ENCODE data around the gene TOM1L2.

DNA sequence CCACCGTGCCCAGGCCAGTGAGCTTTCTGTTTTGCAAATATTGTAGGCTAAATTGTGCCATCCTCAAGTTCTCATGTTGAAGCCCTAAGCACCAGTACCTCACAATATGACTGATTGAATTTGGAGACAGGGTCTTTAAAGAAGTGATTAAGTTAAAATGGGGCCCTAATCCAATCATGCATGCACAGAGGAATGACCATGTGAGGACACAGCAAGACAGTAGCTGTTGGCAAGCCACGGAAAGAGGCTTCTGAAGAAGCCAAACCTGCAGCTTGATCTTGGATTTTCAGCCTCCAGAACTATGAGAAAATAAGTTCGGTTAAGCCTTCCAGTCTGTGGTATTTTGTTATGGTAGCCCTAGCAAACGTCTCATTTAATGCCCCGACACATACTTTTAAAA is 24.9 kb downstream of the TOM1L2 start:
- TF ChIP-seq, protein P1, sequence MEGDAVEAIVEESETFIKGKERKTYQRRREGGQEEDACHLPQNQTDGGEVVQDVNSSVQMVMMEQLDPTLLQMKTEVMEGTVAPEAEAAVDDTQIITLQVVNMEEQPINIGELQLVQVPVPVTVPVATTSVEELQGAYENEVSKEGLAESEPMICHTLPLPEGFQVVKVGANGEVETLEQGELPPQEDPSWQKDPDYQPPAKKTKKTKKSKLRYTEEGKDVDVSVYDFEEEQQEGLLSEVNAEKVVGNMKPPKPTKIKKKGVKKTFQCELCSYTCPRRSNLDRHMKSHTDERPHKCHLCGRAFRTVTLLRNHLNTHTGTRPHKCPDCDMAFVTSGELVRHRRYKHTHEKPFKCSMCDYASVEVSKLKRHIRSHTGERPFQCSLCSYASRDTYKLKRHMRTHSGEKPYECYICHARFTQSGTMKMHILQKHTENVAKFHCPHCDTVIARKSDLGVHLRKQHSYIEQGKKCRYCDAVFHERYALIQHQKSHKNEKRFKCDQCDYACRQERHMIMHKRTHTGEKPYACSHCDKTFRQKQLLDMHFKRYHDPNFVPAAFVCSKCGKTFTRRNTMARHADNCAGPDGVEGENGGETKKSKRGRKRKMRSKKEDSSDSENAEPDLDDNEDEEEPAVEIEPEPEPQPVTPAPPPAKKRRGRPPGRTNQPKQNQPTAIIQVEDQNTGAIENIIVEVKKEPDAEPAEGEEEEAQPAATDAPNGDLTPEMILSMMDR (IDR thresholded peaks at IDR 0.05): no peak
- no peak for TF ChIP-seq POLR2AphosphoS5 (IDR thresholded peaks at IDR 0.05; ENCODE audit: low read depth, low read length)
- no peak for TF ChIP-seq SIN3A (IDR thresholded peaks at IDR 0.05; ENCODE audit: borderline replicate concordance, insufficient read depth, low read depth, low read length)
- TF ChIP-seq, protein P2, sequence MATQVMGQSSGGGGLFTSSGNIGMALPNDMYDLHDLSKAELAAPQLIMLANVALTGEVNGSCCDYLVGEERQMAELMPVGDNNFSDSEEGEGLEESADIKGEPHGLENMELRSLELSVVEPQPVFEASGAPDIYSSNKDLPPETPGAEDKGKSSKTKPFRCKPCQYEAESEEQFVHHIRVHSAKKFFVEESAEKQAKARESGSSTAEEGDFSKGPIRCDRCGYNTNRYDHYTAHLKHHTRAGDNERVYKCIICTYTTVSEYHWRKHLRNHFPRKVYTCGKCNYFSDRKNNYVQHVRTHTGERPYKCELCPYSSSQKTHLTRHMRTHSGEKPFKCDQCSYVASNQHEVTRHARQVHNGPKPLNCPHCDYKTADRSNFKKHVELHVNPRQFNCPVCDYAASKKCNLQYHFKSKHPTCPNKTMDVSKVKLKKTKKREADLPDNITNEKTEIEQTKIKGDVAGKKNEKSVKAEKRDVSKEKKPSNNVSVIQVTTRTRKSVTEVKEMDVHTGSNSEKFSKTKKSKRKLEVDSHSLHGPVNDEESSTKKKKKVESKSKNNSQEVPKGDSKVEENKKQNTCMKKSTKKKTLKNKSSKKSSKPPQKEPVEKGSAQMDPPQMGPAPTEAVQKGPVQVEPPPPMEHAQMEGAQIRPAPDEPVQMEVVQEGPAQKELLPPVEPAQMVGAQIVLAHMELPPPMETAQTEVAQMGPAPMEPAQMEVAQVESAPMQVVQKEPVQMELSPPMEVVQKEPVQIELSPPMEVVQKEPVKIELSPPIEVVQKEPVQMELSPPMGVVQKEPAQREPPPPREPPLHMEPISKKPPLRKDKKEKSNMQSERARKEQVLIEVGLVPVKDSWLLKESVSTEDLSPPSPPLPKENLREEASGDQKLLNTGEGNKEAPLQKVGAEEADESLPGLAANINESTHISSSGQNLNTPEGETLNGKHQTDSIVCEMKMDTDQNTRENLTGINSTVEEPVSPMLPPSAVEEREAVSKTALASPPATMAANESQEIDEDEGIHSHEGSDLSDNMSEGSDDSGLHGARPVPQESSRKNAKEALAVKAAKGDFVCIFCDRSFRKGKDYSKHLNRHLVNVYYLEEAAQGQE (IDR thresholded peaks at IDR 0.05; ENCODE audit: insufficient read depth in 1 of 2, low read depth in 2 of 2, low read length in 1 of 2): no peak
- TF ChIP-seq TCF7L2 (IDR thresholded peaks at IDR 0.05; ENCODE audit: low read depth, low read length): no peak

Data from Panc1 (cell line).